Chondrocyte (in vitro differentiated cells): ENCODE measurements around the gene SERTAD4. TPM values are rescaled to one million over a fixed set of nuclear protein-coding genes. Genes with fewer than 3 reads are reported as not detected.

Experiments
- DNase-seq: peaks from one replicate; pipeline ENCODE4 v3.0.0; 2021; ENCODE audit warnings: mixed read lengths, low spot score
- H3K27ac Mint-ChIP-seq: one replicate; pipeline ENCODE4 v1.8.0; 2021; ENCODE audit warnings: mild to moderate bottlenecking, moderate library complexity, mixed read lengths; ENCODE audit not compliant: unreplicated experiment
- H3K27me3 Mint-ChIP-seq: 2 replicates; pipeline ENCODE4 v1.8.0; 2021; ENCODE audit warnings: low read depth, mixed read lengths
- H3K36me3 Mint-ChIP-seq: 2 replicates; pipeline ENCODE4 v1.8.0; 2021; ENCODE audit warnings: low read depth, mixed read lengths
- H3K4me1 Mint-ChIP-seq: 2 replicates; pipeline ENCODE4 v1.8.0; 2021; ENCODE audit warnings: low read depth, mild to moderate bottlenecking, mixed read lengths
- H3K4me3 Mint-ChIP-seq: one replicate; pipeline ENCODE4 v1.8.0; 2021; ENCODE audit warnings: mild to moderate bottlenecking, moderate library complexity, mixed read lengths; ENCODE audit not compliant: unreplicated experiment
- H3K9me3 Mint-ChIP-seq: 2 replicates; pipeline ENCODE4 v1.8.0; 2021; ENCODE audit warnings: low read depth, mixed read lengths
- total RNA-seq: library from RNA; stranded (reverse); gene quantifications from 3 replicates; pipeline ENCODE4 v1.2.1, GENCODE V29; 2021
- TF ChIP-seq, protein P1 (sequence below): fragments of 200-600 bp; sonication (generic); IDR thresholded peaks from 2 replicates; pipeline ENCODE4 v1.5.0; 2021; ENCODE audit warnings: antibody characterized with exemption, mild to moderate bottlenecking, moderate library complexity

SERTAD4 gene
- total RNA-seq, 1 donor from 2014 or later, result 39.1 TPM

DNA sequence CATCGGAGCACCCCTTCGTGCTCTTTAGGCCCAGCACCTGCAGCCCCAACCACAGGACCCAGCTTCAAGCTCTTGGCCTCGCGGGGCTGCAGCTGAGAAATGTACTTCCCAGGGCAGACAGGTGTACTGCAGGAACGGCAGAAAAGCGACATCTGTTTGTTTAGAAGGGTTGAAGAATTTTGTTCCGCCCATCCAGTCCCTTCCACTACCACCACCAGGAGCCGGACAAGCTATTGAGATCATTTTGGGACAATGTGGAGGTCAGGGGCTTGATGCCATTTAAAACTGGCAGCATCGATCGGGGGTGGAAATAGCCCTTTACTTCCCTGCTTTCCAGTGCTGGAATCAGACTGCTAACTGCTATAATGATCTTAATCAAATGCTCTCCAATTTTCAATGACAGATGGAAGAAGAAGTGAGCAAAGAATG lies 1.7 kb downstream of the SERTAD4 start:
- H3K4me1 Mint-ChIP-seq, result peaks cover 60% of the 10 kb centered on the region
- no peaks in the 10 kb centered on the region for H3K9me3 Mint-ChIP-seq
- H3K27ac Mint-ChIP-seq, result peak overlapping the region; percentile 3
- no peak for DNase-seq
- no peaks in the 10 kb centered on the region for H3K27me3 Mint-ChIP-seq
- H3K4me3 Mint-ChIP-seq, result peak overlapping the region; percentile 76
- TF ChIP-seq, protein P1, sequence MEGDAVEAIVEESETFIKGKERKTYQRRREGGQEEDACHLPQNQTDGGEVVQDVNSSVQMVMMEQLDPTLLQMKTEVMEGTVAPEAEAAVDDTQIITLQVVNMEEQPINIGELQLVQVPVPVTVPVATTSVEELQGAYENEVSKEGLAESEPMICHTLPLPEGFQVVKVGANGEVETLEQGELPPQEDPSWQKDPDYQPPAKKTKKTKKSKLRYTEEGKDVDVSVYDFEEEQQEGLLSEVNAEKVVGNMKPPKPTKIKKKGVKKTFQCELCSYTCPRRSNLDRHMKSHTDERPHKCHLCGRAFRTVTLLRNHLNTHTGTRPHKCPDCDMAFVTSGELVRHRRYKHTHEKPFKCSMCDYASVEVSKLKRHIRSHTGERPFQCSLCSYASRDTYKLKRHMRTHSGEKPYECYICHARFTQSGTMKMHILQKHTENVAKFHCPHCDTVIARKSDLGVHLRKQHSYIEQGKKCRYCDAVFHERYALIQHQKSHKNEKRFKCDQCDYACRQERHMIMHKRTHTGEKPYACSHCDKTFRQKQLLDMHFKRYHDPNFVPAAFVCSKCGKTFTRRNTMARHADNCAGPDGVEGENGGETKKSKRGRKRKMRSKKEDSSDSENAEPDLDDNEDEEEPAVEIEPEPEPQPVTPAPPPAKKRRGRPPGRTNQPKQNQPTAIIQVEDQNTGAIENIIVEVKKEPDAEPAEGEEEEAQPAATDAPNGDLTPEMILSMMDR, result no peak
- H3K36me3 Mint-ChIP-seq, result no peaks in the 10 kb centered on the region

DNA sequence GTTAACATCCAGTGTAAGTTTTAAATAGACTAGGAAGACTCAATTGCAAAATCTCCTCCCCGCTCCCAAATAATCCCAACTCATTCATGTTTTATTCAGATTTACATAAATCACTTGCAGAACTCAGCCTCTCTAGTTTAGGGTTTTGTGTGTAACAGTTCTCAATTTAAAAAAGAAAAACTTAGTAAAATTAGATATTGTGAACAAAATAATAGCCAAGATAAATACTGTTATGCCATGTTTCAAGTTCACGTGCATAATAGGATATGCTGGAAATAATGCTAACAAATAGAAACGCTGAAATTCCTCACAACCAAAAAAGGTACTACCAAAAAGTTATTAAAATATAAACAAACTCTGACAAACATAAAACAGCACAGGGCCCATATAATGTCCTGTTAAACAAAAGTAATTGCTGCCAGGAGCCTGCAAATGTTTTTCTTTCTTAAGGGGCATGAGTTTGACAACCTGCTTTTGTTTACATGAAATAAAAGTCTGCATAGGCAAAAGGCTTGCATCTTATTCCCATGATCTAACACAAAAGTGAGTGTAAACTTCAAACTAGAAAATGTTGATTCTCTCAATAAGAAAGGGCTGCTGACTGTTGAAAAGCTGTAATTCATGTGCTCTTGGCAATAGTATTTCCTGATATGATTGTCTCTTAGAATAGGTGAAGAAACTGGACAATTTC lies 2.9 kb downstream of the SERTAD4 start:
- no peak for DNase-seq
- Mint-ChIP-seq H3K36me3 (no peaks in the 10 kb centered on the region), H3K4me1 (peaks cover 72% of the 10 kb centered on the region), H3K4me3 (no peak overlapping the region), H3K27me3 (no peaks in the 10 kb centered on the region), H3K27ac (peak overlapping the region; percentile 96), H3K9me3 (no peaks in the 10 kb centered on the region)
- TF ChIP-seq, protein P1, result no peak

DNA sequence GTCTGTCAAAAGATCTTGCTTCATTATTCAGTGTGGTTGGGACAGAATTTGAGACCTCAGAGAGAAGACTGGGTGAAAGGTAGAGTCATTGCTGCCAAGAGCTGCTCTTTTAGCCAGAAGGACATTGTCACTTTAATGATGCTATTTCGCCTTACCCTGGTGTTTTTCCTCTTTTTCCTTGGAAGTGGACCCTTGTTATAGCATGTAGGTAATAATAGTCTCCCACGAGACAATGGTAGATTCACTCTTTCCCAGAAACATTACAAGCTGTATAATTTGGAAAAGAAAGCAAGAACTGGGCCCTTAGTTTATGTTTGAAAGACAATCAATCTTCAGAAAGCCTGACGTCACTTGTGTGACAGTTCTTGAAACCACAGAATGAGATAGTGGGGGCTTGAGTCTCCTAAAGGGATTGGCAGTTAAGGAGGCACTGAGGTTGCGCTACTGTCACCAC lies 3.8 kb downstream of the SERTAD4 start:
- DNase-seq, result no peak
- H3K36me3 Mint-ChIP-seq, result peaks cover 5% of the 10 kb centered on the region
- peak overlapping the region; percentile 96 for H3K27ac Mint-ChIP-seq
- H3K9me3 Mint-ChIP-seq, result no peaks in the 10 kb centered on the region
- no peaks in the 10 kb centered on the region for H3K27me3 Mint-ChIP-seq
- peaks cover 81% of the 10 kb centered on the region for H3K4me1 Mint-ChIP-seq
- H3K4me3 Mint-ChIP-seq, result peak overlapping the region; percentile 20
- TF ChIP-seq, protein P1, result no peak

DNA sequence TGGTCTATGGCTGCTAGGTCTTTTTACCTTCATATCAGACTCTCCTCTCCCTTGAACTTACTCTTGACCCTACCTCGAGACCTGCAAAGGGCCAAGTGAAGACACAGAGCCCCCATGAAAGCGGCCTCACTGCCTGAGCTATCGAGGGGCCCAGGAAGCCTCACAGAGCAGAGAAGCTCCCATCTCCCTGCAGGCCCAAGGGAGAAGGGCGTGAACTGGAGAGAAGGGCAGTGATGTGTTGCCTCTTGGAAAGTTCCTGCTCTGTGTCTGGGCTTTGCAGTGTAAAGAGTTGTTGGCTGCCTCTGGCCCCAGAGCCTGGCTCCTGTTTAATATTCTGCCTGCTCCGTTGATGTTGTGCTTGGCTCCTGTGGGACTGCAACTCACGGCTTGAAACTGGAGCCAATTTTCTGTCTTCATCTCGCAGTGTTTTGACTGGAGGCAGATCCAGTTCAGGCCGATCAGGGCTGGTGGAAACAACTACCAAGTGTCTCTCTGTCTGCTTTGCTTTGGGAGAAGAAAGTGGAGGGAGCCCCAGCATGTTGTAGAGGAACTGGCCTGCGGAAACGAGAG lies 4.3 kb downstream of the SERTAD4 start:
- H3K36me3 Mint-ChIP-seq, result peaks cover 7% of the 10 kb centered on the region
- H3K4me3 Mint-ChIP-seq, result peak overlapping the region; percentile 72
- H3K27ac Mint-ChIP-seq, result peak overlapping the region; percentile 96
- TF ChIP-seq, protein P1, result no peak
- peaks cover 81% of the 10 kb centered on the region for H3K4me1 Mint-ChIP-seq
- no peak for DNase-seq
- H3K27me3 Mint-ChIP-seq, result no peaks in the 10 kb centered on the region
- no peaks in the 10 kb centered on the region for H3K9me3 Mint-ChIP-seq

DNA sequence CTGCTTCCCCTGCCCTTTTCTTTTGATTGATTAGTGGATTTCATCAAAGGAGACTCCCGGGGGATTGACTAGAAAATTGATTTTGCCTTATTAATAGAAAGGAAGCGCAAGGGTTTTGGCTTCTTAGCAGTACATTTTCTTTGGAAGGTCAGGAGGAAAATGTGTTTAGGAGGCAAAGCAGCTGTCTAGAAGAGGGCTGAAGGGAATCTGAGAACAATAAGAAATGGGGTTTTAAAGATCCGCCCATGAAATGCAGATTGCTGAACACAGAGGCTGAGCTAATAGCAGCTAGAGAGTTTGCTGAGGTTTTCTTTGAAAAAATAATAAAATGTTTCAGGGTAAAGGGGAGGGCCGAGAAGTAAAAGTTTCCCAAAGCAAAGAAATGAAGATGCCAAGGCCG lies 4.9 kb downstream of the SERTAD4 start:
- no peaks in the 10 kb centered on the region for H3K9me3 Mint-ChIP-seq
- no peak for DNase-seq
- peak overlapping the region; percentile 72 for H3K4me3 Mint-ChIP-seq
- H3K27me3 Mint-ChIP-seq, result no peaks in the 10 kb centered on the region
- peak overlapping the region; percentile 96 for H3K27ac Mint-ChIP-seq
- TF ChIP-seq, protein P1, result no peak
- peaks cover 79% of the 10 kb centered on the region for H3K4me1 Mint-ChIP-seq
- H3K36me3 Mint-ChIP-seq, result peaks cover 11% of the 10 kb centered on the region
